Tibial artery (tissue), 4 donors: ENCODE data around the gene WDR46.

Experiments used
- DNase-seq, 2 donors: peaks; one replicate each; pipeline ENCODE4 v3.0.0-alpha.2; 2019
- H3K27ac ChIP-seq, 2 donors: fragments of 200-600 bp; sonication (generic) in 1 of 2; 1 replicate in 1 of 2; 2 replicates in 1 of 2; pipeline ENCODE4 v1.5.1; 2018 to 2019; ENCODE audit warnings: mild to moderate bottlenecking in 1 of 2
- H3K27me3 ChIP-seq, 2 donors: fragments of 200-600 bp; sonication (generic) in 1 of 2; one replicate each; pipeline versions ENCODE4 v1.5.1 to v1.6.0; 2016 to 2019
- H3K36me3 ChIP-seq, 3 donors: fragments of 200-600 bp; sonication (generic) in 2 of 3; one replicate each; pipeline ENCODE4 v1.5.1; 2016 to 2019; ENCODE audit warnings: mild to moderate bottlenecking in 2 of 3
- H3K4me1 ChIP-seq, 4 donors: fragments of 200-600 bp; sonication (generic) in 2 of 4; 1 replicate in 3 of 4; 2 replicates in 1 of 4; pipeline ENCODE4 v1.5.1; 2016 to 2019
- H3K4me3 ChIP-seq, 2 donors: fragments of 200-600 bp; sonication (generic) in 1 of 2; 1 replicate in 1 of 2; 2 replicates in 1 of 2; pipeline ENCODE4 v1.5.1; 2018 to 2019; ENCODE audit warnings: mild to moderate bottlenecking in 2 of 2
- H3K9me3 ChIP-seq, 3 donors: fragments of 200-600 bp; sonication (generic) in 1 of 3; one replicate each; pipeline ENCODE4 v1.5.1; 2016 to 2019
- intact Hi-C: fragments of 100-400 bp; cut with DNase I; formaldehyde crosslinking; loops from one replicate; pipeline ENCODE4 v1.15.0; 2023; ENCODE audit warnings: low total_unique reads
- TF ChIP-seq, protein P1 (sequence below), 2 experiments: fragments of 200-600 bp in 1 of 2; fragments of 450-650 bp in 1 of 2; IDR thresholded peaks; one replicate each; pipeline ENCODE4 v1.5.1; 2017 to 2019; ENCODE audit warnings: antibody characterized with exemption in 2 of 2, mild to moderate bottlenecking in 1 of 2, moderate library complexity in 1 of 2

The WDR46 gene

DNA sequence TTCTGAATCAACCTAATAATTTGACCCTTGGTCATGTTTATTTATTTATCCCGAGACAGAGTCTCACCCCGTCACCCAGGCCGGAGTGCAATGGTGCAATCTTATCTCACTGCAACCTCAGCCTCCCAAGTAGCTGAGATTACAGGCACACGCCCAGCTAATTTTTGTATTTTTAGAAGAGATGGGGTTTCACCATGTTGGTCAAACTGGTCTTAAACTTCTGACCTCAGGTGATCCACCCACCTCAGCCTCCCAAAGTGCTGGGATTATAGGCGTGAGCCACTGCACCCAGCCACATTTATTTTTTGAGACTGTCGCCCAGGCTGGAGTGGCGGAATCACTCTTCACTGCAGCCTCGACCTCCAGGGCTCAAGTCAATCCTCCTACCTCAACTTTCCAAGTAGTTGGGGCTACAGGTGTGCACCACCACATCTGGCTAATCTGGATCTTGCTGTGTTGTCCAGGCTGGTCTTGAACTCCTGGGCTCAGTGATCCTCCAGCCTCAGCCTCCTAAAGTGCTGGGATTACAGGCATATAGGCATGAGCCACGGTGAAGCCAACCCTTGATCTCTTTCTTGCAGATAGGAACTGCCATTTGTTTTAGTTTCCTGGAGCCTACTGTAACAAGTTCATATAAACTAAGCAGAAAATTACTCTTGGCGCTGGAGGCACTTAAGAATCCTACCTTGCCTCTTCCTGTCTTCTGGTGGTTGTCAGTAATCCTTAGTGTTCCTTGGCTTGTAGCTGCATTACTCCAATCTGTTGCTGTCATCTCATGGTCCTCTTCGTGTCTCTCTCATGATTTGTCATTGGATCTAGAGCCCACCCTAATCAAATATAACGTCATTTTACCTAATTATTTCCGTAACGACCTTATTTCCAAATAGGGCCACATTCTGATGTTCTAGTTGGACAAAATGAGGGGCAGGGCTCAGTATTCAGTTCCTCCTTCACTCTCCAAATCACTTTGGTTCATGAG is 14.8 kb downstream of the WDR46 start:
- no peak for DNase-seq
- Histone ChIP-seq H3K36me3 (peaks cover 18 to 48% (median 24%) of the 10 kb centered on the region in 3 donors), H3K4me1 (peaks cover 6 to 73% (median 59%) of the 10 kb centered on the region in 4 donors), H3K4me3 (no peak overlapping the region), H3K9me3 (no peaks in the 10 kb centered on the region), H3K27me3 (no peaks in the 10 kb centered on the region), H3K27ac (no peak overlapping the region)
- intact Hi-C loops: no loop called here
- TF ChIP-seq, protein P1, sequence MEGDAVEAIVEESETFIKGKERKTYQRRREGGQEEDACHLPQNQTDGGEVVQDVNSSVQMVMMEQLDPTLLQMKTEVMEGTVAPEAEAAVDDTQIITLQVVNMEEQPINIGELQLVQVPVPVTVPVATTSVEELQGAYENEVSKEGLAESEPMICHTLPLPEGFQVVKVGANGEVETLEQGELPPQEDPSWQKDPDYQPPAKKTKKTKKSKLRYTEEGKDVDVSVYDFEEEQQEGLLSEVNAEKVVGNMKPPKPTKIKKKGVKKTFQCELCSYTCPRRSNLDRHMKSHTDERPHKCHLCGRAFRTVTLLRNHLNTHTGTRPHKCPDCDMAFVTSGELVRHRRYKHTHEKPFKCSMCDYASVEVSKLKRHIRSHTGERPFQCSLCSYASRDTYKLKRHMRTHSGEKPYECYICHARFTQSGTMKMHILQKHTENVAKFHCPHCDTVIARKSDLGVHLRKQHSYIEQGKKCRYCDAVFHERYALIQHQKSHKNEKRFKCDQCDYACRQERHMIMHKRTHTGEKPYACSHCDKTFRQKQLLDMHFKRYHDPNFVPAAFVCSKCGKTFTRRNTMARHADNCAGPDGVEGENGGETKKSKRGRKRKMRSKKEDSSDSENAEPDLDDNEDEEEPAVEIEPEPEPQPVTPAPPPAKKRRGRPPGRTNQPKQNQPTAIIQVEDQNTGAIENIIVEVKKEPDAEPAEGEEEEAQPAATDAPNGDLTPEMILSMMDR (IDR thresholded peaks at IDR 0.05): no peak

DNA sequence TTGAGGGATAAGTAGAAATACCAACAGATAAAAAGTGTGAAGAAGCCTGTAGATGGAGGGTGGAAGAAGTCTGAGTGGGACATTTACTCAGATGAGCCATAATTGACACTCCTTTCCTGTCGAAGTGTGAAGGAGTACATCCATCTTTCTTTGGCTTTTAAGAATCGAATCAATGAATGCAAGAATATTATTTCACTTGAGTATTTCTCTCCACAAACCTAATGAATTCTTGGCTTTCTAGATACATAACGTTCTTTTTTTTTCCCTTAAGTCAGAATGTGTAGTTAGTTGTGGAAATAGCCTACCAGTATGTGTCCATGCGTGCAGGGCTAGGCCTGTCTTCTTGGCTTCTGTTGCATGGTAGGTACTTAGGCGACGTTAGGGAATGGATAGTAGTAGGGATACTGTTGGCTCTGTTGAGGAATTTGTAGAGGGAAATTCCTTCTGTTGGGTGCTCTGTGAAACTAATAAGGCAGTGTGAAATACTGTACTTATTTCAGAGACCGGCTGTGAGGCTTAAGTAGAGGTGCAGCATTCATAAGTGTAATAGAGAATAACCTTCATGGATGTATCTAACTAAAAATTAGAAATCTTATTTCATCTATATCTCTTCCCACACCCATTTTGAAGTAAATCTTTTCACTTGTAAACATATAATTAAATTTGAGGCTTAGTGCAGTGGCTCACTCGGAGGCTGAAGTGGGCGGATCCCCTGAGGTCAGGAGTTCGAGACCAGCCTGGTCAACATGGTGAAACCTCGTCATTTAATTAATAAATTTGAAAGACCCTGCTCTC is 15.7 kb downstream of the WDR46 start:
- Histone ChIP-seq H3K4me1 (peaks cover 6 to 67% (median 57%) of the 10 kb centered on the region in 4 donors), H3K36me3 (peaks cover 27 to 48% (median 27%) of the 10 kb centered on the region in 3 donors), H3K4me3 (peak overlapping the region in 1 of 2 donors; percentile 91), H3K27ac (peak overlapping the region; percentile 91 to 95), H3K27me3 (no peaks in the 10 kb centered on the region), H3K9me3 (no peaks in the 10 kb centered on the region)
- TF ChIP-seq, protein P1 (IDR thresholded peaks at IDR 0.05): no peak
- DNase-seq: no peak
- intact Hi-C loops: no loop called here

DNA sequence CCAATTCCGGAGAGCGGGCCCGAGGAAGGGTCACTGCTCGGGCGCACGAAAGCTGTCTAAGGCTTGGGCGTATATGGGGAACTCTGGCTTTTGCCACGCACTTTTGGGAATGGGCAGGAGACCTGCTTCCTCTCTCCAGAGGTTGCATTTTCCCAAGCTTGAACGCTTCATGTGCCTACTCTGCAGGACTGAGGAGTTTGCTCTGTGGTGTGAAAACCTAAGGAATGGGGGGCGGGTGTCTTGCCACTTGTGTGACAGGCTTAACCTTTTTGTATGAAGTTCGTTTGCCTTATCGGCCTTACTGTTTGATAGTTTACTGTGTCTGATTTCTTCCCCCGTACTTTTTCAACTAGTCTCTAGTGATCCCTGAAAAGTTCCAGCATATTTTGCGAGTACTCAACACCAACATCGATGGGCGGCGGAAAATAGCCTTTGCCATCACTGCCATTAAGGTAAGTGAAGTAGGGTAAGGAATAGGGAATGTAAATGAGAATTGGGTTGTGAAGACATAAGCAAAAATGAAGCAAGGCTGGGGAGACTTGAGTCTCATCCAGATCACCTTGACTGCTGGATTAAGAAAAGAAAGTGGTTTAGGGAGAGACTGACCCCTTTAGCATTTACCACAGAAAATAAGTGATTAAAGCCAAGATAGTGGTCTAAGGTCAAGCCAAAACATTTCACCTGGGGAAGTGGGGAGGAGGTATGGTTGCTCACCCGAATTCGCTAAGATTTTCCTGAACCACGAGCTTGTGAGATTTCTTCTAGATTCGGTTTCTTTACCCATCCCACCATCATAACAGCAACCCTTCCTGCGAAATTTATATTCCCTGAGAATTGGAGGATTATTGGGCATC is 16.5 kb downstream of the WDR46 start:
- peaks cover 35 to 55% (median 35%) of the 10 kb centered on the region in 3 donors for H3K36me3 ChIP-seq
- peaks cover 6 to 58% (median 53%) of the 10 kb centered on the region in 4 donors for H3K4me1 ChIP-seq
- H3K27ac ChIP-seq: peak overlapping the region; percentile 91 to 95
- H3K27me3 ChIP-seq: no peaks in the 10 kb centered on the region
- intact Hi-C loops: no loop called here
- no peak for DNase-seq
- TF ChIP-seq, protein P1 (IDR thresholded peaks at IDR 0.05): no peak
- H3K9me3 ChIP-seq: no peaks in the 10 kb centered on the region
- H3K4me3 ChIP-seq: peak overlapping the region; percentile 60 to 91

DNA sequence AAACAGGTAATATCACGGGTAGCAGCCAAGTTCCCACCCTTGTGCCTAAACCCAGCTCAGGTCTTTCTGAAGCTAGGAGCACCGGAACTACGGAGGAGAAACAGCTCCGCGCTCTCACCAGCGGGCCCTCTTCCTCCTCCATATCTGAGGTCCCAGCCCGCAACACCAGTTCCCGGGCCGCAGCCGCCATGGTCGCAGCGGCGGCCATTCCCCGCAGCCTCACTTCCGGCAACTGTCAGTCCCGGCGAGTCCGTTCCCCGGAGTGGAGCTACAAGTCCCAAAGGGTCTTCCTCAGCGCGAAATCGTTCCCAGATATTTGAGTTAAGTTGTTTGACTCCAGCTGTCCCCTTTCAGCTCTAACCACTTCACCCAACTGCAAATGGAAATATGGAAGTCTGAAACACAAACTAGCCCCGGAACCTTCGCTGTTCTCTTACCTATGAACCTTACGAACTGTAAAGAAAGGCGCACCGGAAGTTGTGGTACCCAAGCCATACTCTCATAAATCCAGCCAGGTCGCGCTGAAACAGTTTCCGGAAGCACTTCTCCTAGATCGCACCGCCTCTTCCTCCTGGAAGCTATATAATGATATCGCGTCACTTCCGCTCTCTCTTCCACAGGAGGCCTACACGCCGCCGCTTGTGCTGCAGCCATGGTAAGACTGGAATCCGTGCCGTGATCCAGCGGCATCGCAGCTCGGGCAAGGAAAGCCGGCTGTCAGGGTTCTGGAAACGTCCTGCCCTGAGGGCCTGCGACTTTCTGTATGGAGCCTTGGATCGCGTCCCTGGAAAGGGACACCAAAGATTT is 17.4 kb downstream of the WDR46 start, which contains the start of the genes RPS18 and VPS52:
RPS18 (plus strand) TSS at position 608 of the 807 bp plus-strand sequence; CDS start at position 653, 45 bp downstream.
VPS52 (minus strand) TSS at position 409 of the 807 bp plus-strand sequence; CDS start at position 208, 201 bp downstream.
- peak within 1 kb of the TSS; percentile 91 to 95 for H3K27ac ChIP-seq
- H3K4me1 ChIP-seq: peaks cover 5 to 55% (median 50%) of the 10 kb centered on the region in 4 donors
- peak; percentile 96 for DNase-seq
- no peaks in the 10 kb centered on the region for H3K27me3 ChIP-seq
- intact Hi-C loops: no loop called here
- peak within 1 kb of the TSS; percentile 60 to 91 for H3K4me3 ChIP-seq
- H3K36me3 ChIP-seq: peaks cover 44 to 63% (median 44%) of the 10 kb centered on the region in 3 donors
- TF ChIP-seq, protein P1 (IDR thresholded peaks at IDR 0.05): no peak
- H3K9me3 ChIP-seq: no peaks in the 10 kb centered on the region
